Ishikawa (cell line): ENCODE measurements around the gene DTD1.

Experiments used
- CREB1 ChIP-seq: IDR thresholded peaks from 2 replicates; pipeline ENCODE4 v1.6.1; 2012; ENCODE audit warnings: low read depth
- EGR1 ChIP-seq: IDR thresholded peaks from 2 replicates; pipeline ENCODE4 v1.6.1; 2012
- EP300 ChIP-seq: IDR thresholded peaks from 2 replicates; pipeline ENCODE4 v1.6.1; 2012; ENCODE audit warnings: borderline replicate concordance
- FOXM1 ChIP-seq: IDR thresholded peaks from 2 replicates; pipeline ENCODE4 v1.6.1; 2012; ENCODE audit warnings: low read depth, borderline replicate concordance
- NFIC ChIP-seq: IDR thresholded peaks from 2 replicates; pipeline ENCODE4 v1.6.1; 2012
- RAD21 ChIP-seq: IDR thresholded peaks from 2 replicates; pipeline ENCODE4 v1.6.1; 2012; ENCODE audit warnings: low read depth
- TAF1 ChIP-seq: IDR thresholded peaks from 2 replicates; pipeline ENCODE4 v1.6.1; 2012; ENCODE audit warnings: low read depth, mild to moderate bottlenecking
- TCF12 ChIP-seq: IDR thresholded peaks from 2 replicates; pipeline ENCODE4 v1.6.1; 2012; ENCODE audit warnings: low read depth
- TEAD4 ChIP-seq: IDR thresholded peaks from 2 replicates; pipeline ENCODE4 v1.6.1; 2012
- YY1 ChIP-seq: IDR thresholded peaks from 2 replicates; pipeline ENCODE4 v1.6.1; 2012; ENCODE audit warnings: low read depth
- ZBTB7A ChIP-seq: IDR thresholded peaks from 2 replicates; pipeline ENCODE4 v1.6.1; 2012; ENCODE audit warnings: low read depth
- TF ChIP-seq, protein P1 (sequence below): IDR thresholded peaks from 2 replicates; pipeline ENCODE4 v1.6.1; 2012
- TF ChIP-seq, protein P2 (sequence below): IDR thresholded peaks from 2 replicates; pipeline ENCODE4 v1.6.1; 2012; ENCODE audit warnings: low read depth, mild to moderate bottlenecking
- TF ChIP-seq, protein P3 (sequence below): IDR thresholded peaks from 2 replicates; pipeline ENCODE4 v1.6.1; 2012

DNA sequence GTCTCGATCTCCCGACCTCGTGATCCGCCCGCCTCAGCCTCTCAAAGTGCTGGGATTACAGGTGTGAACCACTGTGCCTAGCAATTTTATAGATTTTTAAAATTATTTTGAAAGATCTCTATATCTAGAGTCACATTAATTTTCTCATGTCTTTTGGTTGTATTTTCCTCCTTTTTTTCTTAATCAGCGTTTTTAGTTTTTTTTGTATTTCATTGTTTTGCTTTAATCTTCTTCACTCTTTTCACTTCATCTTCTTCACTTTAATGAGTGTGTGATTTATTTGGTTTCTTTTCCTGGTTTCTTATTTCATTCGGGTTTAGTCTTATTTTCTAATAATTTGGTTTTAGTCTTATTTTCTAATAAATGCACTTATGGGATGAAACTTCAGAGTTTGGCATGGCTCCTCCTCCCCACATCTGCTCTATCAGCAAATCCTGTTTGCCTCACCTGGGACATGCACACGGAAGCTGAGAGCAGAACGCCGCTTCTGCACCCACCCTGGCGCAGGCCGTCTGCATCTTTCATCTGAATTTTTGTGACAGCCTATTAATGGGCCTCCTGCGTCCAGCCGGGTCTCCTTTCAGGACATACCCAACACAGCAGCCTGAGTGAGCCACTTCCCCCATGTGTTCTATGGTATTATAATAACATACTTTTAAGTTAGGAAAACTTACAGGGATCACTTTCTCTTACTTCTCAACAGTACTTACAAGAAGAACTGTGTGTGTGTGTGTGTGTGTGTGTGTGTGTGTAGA, 35.5 kb downstream of the DTD1 start:
- TF ChIP-seq FOXM1 (no peak), EP300 (no peak), EGR1 (no peak), TAF1 (no peak), TEAD4 (no peak), YY1 (no peak), NFIC (no peak), TCF12 (no peak), RAD21 (no peak), CREB1 (no peak), ZBTB7A (no peak)
- TF ChIP-seq, protein P1, sequence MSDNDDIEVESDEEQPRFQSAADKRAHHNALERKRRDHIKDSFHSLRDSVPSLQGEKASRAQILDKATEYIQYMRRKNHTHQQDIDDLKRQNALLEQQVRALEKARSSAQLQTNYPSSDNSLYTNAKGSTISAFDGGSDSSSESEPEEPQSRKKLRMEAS = no peak
- TF ChIP-seq, protein P2, sequence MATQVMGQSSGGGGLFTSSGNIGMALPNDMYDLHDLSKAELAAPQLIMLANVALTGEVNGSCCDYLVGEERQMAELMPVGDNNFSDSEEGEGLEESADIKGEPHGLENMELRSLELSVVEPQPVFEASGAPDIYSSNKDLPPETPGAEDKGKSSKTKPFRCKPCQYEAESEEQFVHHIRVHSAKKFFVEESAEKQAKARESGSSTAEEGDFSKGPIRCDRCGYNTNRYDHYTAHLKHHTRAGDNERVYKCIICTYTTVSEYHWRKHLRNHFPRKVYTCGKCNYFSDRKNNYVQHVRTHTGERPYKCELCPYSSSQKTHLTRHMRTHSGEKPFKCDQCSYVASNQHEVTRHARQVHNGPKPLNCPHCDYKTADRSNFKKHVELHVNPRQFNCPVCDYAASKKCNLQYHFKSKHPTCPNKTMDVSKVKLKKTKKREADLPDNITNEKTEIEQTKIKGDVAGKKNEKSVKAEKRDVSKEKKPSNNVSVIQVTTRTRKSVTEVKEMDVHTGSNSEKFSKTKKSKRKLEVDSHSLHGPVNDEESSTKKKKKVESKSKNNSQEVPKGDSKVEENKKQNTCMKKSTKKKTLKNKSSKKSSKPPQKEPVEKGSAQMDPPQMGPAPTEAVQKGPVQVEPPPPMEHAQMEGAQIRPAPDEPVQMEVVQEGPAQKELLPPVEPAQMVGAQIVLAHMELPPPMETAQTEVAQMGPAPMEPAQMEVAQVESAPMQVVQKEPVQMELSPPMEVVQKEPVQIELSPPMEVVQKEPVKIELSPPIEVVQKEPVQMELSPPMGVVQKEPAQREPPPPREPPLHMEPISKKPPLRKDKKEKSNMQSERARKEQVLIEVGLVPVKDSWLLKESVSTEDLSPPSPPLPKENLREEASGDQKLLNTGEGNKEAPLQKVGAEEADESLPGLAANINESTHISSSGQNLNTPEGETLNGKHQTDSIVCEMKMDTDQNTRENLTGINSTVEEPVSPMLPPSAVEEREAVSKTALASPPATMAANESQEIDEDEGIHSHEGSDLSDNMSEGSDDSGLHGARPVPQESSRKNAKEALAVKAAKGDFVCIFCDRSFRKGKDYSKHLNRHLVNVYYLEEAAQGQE = no peak
- TF ChIP-seq, protein P3, sequence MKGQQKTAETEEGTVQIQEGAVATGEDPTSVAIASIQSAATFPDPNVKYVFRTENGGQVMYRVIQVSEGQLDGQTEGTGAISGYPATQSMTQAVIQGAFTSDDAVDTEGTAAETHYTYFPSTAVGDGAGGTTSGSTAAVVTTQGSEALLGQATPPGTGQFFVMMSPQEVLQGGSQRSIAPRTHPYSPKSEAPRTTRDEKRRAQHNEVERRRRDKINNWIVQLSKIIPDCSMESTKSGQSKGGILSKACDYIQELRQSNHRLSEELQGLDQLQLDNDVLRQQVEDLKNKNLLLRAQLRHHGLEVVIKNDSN = no peak
